HG03439 (cell line): Measurements from ENCODE around the gene PDGFA.

ENCODE experiments used
- ATAC-seq: cut with Tn5 transposase; IDR thresholded peaks from one replicate; pipeline ENCODE4 v1.9.1; 2021; ENCODE audit warnings: mild to moderate bottlenecking, moderate library complexity; ENCODE audit not compliant: unreplicated experiment

PDGFA gene

GRCh38 chr7:537911-538634, 18.4 kb upstream of the PDGFA start:
- no peak for ATAC-seq

DNA sequence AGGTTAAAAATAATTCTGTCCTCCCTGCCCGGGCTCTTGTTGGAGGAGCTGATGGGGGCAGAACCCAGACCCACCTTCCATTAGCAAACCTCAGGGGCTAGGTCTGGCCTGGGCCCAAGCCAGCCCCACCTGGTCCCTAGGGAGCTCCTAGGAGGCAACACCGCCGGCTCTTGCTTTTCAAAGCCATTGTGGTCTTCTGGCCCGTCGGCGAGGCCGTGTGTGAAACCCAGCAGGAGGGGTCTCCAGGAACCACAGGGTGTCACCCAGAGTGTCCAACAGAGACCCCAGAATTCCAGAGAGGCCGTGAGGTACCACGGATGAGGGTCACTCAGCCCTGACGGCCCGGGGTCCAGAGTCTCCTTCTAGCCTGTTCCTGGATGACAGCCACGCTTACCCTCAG, 16.6 kb upstream of the PDGFA start:
- ATAC-seq, result no peak

DNA sequence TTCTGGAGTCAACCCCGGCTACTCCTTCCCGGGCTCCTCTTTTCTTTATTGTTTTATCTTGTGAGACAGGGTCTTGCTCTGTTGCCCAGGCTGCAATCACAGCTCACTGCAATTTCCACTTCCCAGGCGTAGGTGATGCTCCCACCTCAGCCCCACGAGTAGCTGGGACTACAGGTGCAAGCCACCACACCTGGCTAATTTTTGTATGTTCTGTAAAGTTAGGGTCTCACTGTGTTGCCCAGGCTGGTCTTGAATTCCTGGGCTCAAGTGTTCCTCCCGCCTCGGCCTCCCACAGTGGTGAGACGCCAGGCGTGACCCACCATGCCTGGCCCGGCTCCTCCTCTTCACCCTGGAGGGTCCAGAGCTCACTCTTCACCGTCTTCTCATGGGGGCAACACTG, 15.3 kb upstream of the PDGFA start:
- no peak for ATAC-seq

- no peak for ATAC-seq
Observed at GRCh38 chr7:534075-534474, 14.4 kb upstream of the PDGFA start.

GRCh38 chr7:533266-533665, 13.6 kb upstream of the PDGFA start:
- no peak for ATAC-seq

GRCh38 chr7:532379-533143, 12.9 kb upstream of the PDGFA start:
- ATAC-seq, result no peak

GRCh38 chr7:531777-532176, 12.1 kb upstream of the PDGFA start:
- no peak for ATAC-seq

- no peak for ATAC-seq
Observed at GRCh38 chr7:528451-528850, 8.8 kb upstream of the PDGFA start.

DNA sequence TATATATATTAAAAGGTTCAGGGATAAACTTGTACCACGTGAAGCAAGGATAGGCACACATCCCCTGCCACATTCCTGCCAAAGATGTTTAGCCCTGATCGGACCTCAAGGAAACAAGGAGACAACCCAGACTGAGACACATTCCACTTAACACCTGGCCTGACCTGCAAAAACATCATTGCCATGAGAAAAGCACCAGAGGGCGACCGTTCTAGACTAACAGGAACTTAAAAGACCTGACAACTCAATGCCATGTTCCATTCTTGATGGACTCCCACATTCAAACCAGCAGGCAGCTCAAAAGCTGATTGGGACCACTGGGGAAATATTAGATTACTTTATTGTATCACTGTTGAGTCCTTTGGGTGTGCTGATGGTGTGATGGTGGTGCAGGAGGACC, 8.1 kb upstream of the PDGFA start:
- no peak for ATAC-seq

DNA sequence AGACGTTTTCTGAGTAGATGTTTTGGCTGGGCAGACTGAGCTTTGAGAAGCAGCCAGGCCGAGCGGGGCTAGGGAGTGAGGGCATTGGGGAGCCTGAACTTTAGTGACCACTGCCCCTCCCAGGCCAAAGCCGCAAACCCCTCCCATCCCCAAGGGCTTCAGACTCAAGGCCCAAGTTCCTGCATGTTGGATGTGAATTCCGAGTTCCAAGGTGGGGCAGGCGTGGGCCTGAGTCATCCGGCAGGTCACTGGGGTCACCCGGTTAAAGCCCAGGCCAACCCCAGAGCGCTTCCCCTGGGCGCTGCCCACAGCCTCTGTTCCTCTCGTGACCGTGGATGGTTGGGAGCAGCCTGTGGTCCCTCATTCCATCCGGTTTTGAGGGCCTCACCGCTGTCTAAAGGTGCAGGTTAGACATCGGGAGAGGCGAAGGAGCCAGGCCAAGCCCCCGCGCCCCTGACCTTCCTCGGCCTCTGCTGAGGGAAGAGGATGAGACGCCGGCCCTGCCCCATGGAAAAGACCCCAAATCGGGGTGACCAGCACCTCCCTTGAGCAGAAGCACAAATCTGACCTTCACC, 6.9 kb upstream of the PDGFA start:
- no peak for ATAC-seq

- no peak for ATAC-seq
Observed at GRCh38 chr7:525740-526139, 6.1 kb upstream of the PDGFA start.

- no peak for ATAC-seq
Observed at GRCh38 chr7:524800-525199, 5.2 kb upstream of the PDGFA start.

DNA sequence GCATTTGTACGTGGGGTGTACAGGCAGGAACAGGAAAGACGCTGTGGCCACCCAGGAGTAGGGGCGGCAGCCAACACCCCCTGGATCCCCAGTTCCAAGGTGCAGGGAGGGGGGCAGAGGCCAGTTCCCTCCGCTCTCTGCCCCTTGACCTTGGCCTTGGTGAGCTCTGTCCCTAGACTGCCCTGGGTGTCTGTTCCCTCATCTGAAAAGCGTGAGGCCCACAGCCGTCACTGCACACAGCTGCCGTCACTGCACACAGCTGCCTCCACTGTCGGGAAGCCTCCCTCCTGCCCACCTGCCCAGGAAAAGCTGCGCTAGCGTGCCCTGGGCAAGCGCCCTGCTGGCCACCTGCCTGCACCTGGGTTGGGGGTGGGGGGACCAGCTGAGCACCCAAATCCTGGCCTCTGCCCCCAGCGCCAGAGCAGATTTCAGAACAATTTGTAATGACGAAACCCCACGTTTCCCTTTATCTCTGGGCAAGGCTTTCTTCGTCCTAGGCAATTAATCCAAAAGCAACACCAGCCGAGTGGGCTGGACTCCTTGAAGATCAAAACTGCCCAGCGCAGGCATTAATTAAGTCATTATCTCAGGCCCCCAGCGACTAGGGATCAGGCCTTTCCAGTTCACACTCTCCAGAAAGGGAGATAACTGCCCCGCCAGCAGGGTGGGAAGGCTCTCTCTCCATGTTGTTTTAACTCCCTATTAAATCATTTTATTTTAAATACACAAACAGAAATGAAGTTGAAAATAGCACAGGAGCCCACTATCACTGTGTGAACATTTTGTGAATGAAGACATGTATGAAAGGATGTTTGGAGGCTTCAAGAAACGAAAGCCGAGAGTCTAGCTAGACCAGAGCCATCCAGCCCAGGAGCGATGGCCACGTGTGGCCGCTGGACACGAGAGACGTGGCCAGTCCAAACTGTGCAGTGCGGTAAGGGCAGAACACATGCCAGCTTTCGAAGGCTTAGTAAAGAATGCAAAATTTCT, 4.0 kb upstream of the PDGFA start:
- ATAC-seq, result no peak

DNA sequence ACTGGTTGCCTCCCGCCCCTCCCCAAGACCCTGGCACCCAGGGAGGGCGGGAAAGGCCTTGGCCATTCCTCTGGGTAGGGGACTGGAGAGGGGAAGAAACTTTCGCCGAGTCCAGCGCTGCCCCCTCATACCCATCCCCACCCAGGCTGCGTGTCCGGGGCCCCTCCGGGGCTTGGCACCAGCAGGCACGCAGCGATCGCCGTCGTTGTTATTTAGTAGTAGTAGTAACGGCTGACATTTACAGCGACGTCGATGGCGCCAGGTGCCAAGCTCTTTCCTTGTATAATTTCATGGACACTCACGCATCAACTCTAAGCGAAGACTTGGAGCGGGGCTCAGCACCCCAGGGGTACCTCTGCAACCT, 3.3 kb upstream of the PDGFA start:
- no peak for ATAC-seq

DNA sequence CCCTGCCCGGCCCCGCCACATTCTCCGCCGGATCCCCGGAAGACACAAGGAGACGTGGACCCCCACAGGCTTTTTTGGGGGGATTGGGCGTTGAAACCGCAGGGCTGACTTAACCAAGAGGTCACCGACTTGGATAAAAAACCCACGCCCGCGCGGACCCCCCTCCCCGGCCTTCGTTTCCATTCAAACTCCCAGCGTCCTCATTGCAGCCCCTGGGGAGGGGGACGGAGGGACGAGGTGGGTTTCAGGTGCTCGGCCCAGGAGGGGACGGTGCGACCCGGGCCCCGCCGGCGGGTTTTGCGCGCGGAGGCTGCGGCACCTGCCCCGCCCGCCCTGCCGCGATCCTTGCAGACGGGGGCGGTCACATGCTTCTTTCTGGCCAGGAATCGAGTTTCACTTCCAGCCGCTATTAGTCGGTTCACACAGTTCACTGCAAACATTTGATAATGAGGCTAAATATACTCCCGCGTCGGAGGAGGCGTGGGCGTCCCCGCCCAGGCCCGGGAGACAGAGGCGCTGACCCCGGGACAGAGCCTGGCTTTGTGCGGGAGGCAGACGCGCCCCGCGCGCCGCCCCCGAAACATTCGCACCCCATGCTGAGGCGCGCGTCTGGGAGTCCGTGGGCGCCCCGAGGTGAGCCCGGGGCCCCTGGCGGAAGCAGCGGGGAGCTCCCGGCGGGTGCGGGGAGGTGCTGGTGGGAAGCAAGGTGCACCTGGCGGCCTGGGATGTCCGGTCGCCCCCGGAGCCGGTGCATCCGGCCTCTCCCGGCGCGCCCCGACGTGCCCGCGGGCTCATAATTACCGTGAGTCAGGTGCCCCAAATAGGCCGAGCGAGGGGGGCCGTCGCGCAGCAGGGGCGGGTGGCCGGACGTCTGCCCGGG, 2.7 kb upstream of the PDGFA start:
- no peak for ATAC-seq

GRCh38 chr7:521221-522070, 1.8 kb upstream of the PDGFA start:
- ATAC-seq, result no peak

- ATAC-seq, result no peak
Observed at GRCh38 chr7:520503-521161, 986 bp upstream of the PDGFA start.

GRCh38 chr7:518630-519483, 789 bp downstream of the PDGFA start:
- ATAC-seq, result no peak
